LoVo (cell line): ENCODE results near the gene CSPG4.
A peak's percentile ranks its signal among the peaks of the same experiment; 100 is the strongest.
"Not testable (repeated sequence)": the region's sequence is repeated elsewhere in the genome, so short reads cannot be mapped to it uniquely, and the experiment has no call there.

Experiments
- DNase-seq: peaks from one replicate; pipeline ENCODE4 v3.0.0-alpha.2; 2016; ENCODE audit warnings: low spot score

Gene CSPG4

GRCh38 chr15:75723847-75724660 is 11.4 kb upstream of the CSPG4 start:
- no peak for DNase-seq

- no peak for DNase-seq
Observed at GRCh38 chr15:75723171-75723846, 10.7 kb upstream of the CSPG4 start.

GRCh38 chr15:75721923-75722870 is 9.5 kb upstream of the CSPG4 start:
- DNase-seq: no peak

GRCh38 chr15:75721480-75721922 is 8.9 kb upstream of the CSPG4 start:
- no peak for DNase-seq

GRCh38 chr15:75720787-75721479 is 8.3 kb upstream of the CSPG4 start:
- DNase-seq: peak; percentile 86

GRCh38 chr15:75720297-75720696 is 7.6 kb upstream of the CSPG4 start:
- no peak for DNase-seq

- DNase-seq: peak; percentile 24
Observed at GRCh38 chr15:75718328-75718727, 5.7 kb upstream of the CSPG4 start.

- DNase-seq: not testable (repeated sequence)
Observed at GRCh38 chr15:75717001-75717400, 4.4 kb upstream of the CSPG4 start.

- not testable (repeated sequence) for DNase-seq
Observed at GRCh38 chr15:75716249-75716950, 3.8 kb upstream of the CSPG4 start.

GRCh38 chr15:75715312-75715832 is 2.7 kb upstream of the CSPG4 start:
- not testable (repeated sequence) for DNase-seq

GRCh38 chr15:75714195-75714594 is 1.5 kb upstream of the CSPG4 start:
- no peak for DNase-seq

GRCh38 chr15:75713338-75713895 is 769 bp upstream of the CSPG4 start:
- DNase-seq: no peak

GRCh38 chr15:75711495-75711894 is 1.2 kb downstream of the CSPG4 start:
- DNase-seq: not testable (repeated sequence)

- not testable (repeated sequence) for DNase-seq
Observed at GRCh38 chr15:75710874-75711273, 1.8 kb downstream of the CSPG4 start.

- DNase-seq: not testable (repeated sequence)
Observed at GRCh38 chr15:75709458-75709857, 3.2 kb downstream of the CSPG4 start.

GRCh38 chr15:75706682-75706954 is 6.0 kb downstream of the CSPG4 start:
- DNase-seq: no peak

GRCh38 chr15:75705854-75706681 is 6.6 kb downstream of the CSPG4 start:
- no peak for DNase-seq

- DNase-seq: not testable (repeated sequence)
Observed at GRCh38 chr15:75705375-75705774, 7.3 kb downstream of the CSPG4 start.

GRCh38 chr15:75704618-75705017 is 8.0 kb downstream of the CSPG4 start:
- DNase-seq: no peak

GRCh38 chr15:75704263-75704615 is 8.4 kb downstream of the CSPG4 start:
- no peak for DNase-seq
